Nucleus accumbens (tissue), 56 donors: ENCODE data around the gene PHOX2B.

ENCODE experiments used
- DNase-seq, 56 donors: peaks; one replicate each; lab custom pipeline; 2025; lab: John Stamatoyannopoulos, UW

The PHOX2B gene

GRCh38 chr4:41748571-41749475 is at the start of gene PHOX2B:
PHOX2B (minus strand) TSS chr4:41748725; CDS start chr4:41748610, 115 bp downstream.
- no peak for DNase-seq

- no peak for DNase-seq
Measured at GRCh38 chr4:41797260-41797659, 48.7 kb upstream of the PHOX2B start.

- DNase-seq, result no peak
Measured at GRCh38 chr4:41796545-41797210, 48.2 kb upstream of the PHOX2B start.

GRCh38 chr4:41795796-41796385 is 47.4 kb upstream of the PHOX2B start:
- no peak for DNase-seq

GRCh38 chr4:41792166-41792565 is 43.6 kb upstream of the PHOX2B start:
- DNase-seq, result no peak

GRCh38 chr4:41791557-41791956 is 43.0 kb upstream of the PHOX2B start:
- no peak for DNase-seq

GRCh38 chr4:41787931-41788330 is 39.4 kb upstream of the PHOX2B start:
- DNase-seq, result no peak

GRCh38 chr4:41785665-41786064 is 37.1 kb upstream of the PHOX2B start:
- DNase-seq, result no peak

- no peak for DNase-seq
Measured at GRCh38 chr4:41784191-41784979, 35.9 kb upstream of the PHOX2B start.

GRCh38 chr4:41776466-41776865 is 27.9 kb upstream of the PHOX2B start:
- no peak for DNase-seq

GRCh38 chr4:41763729-41764128 is 15.2 kb upstream of the PHOX2B start:
- DNase-seq, result no peak

- no peak for DNase-seq
Measured at GRCh38 chr4:41758884-41759283, 10.4 kb upstream of the PHOX2B start.

GRCh38 chr4:41757521-41758156 is 9.1 kb upstream of the PHOX2B start:
- no peak for DNase-seq

- no peak for DNase-seq
Measured at GRCh38 chr4:41753942-41754341, 5.4 kb upstream of the PHOX2B start.

GRCh38 chr4:41752081-41752836 is 3.7 kb upstream of the PHOX2B start:
- no peak for DNase-seq

GRCh38 chr4:41751449-41752061 is 3.0 kb upstream of the PHOX2B start:
- no peak for DNase-seq

- no peak for DNase-seq
Measured at GRCh38 chr4:41750626-41751448, 2.3 kb upstream of the PHOX2B start.

GRCh38 chr4:41750121-41750625 is 1.6 kb upstream of the PHOX2B start:
- no peak for DNase-seq
